ENCODE data around the gene TYW1B.
"Not testable (repeated sequence)": the region's sequence is repeated elsewhere in the genome, so short reads cannot be mapped to it uniquely, and the experiment has no call there.

DNA sequence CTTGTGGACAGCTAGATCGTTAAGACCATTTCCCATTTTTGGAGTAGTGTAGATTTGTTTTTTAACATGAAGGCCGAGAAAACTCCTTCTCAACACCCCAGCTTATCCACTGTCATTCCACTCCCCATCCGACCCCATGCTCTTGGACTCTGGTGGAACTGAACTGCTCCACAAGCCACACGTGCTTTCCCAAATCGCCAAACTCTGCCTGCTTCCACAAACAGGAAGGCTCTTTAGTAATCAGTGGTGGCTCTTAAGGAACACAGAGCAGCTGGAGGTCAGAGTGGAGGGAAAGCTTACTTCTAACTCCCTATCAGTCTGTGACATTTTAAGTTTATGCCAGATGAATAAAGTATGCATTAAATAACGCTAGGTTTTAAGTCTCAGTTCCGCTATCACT is 159.6 kb downstream of the TYW1B start:
- TF ChIP-seq, protein P1, sequence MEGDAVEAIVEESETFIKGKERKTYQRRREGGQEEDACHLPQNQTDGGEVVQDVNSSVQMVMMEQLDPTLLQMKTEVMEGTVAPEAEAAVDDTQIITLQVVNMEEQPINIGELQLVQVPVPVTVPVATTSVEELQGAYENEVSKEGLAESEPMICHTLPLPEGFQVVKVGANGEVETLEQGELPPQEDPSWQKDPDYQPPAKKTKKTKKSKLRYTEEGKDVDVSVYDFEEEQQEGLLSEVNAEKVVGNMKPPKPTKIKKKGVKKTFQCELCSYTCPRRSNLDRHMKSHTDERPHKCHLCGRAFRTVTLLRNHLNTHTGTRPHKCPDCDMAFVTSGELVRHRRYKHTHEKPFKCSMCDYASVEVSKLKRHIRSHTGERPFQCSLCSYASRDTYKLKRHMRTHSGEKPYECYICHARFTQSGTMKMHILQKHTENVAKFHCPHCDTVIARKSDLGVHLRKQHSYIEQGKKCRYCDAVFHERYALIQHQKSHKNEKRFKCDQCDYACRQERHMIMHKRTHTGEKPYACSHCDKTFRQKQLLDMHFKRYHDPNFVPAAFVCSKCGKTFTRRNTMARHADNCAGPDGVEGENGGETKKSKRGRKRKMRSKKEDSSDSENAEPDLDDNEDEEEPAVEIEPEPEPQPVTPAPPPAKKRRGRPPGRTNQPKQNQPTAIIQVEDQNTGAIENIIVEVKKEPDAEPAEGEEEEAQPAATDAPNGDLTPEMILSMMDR (IDR thresholded peaks at IDR 0.05), result not testable (repeated sequence)
- TF ChIP-seq POLR2A, POLR2AphosphoS5, EP300 (IDR thresholded peaks at IDR 0.05): not testable (repeated sequence)
